Mammary epithelial cell (primary cell): ENCODE measurements around the gene RBBP6.

Experiments used
- EZH2 ChIP-seq: IDR thresholded peaks from 2 replicates; pipeline ENCODE4 v1.6.1; 2012; ENCODE audit warnings: low read length, inconsistent platforms, borderline replicate concordance
- TF ChIP-seq, protein P1 (sequence below), 2 donors: IDR thresholded peaks in 1 of 2; conservative IDR thresholded peaks in 1 of 2; 2 replicates each; pipeline ENCODE4 v1.5.1; 2011 to 2012; ENCODE audit warnings: inconsistent platforms in 2 of 2, low read length in 2 of 2, mild to moderate bottlenecking in 2 of 2, control low read depth in 1 of 2, low read depth in 1 of 2; ENCODE audit not compliant: insufficient read depth in 1 of 2; ENCODE audit errors: extremely low read depth in 1 of 2

GRCh38 chr16:24617502-24617901, 78.1 kb downstream of the RBBP6 start:
- TF ChIP-seq, protein P1, sequence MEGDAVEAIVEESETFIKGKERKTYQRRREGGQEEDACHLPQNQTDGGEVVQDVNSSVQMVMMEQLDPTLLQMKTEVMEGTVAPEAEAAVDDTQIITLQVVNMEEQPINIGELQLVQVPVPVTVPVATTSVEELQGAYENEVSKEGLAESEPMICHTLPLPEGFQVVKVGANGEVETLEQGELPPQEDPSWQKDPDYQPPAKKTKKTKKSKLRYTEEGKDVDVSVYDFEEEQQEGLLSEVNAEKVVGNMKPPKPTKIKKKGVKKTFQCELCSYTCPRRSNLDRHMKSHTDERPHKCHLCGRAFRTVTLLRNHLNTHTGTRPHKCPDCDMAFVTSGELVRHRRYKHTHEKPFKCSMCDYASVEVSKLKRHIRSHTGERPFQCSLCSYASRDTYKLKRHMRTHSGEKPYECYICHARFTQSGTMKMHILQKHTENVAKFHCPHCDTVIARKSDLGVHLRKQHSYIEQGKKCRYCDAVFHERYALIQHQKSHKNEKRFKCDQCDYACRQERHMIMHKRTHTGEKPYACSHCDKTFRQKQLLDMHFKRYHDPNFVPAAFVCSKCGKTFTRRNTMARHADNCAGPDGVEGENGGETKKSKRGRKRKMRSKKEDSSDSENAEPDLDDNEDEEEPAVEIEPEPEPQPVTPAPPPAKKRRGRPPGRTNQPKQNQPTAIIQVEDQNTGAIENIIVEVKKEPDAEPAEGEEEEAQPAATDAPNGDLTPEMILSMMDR (conservative IDR thresholded peaks at IDR 0.05 in 1 of 2, IDR thresholded peaks at IDR 0.05 in 1 of 2; ENCODE audit: extremely low read depth in 1 of 2, insufficient read depth in 1 of 2, low read depth in 1 of 2, low read length in 2 of 2) = no peak
- no peak for TF ChIP-seq EZH2
